ENCODE results near the gene ITGB1. TPM values are rescaled to one million over a fixed set of nuclear protein-coding genes. Genes with fewer than 3 reads are reported as not detected.
"Not testable (repeated sequence)": the region's sequence is repeated elsewhere in the genome, so short reads cannot be mapped to it uniquely, and the experiment has no call there.

ITGB1 gene
- total RNA-seq, 4 donors from 2014 or later: 57.8 to 256 (median 162) TPM

DNA sequence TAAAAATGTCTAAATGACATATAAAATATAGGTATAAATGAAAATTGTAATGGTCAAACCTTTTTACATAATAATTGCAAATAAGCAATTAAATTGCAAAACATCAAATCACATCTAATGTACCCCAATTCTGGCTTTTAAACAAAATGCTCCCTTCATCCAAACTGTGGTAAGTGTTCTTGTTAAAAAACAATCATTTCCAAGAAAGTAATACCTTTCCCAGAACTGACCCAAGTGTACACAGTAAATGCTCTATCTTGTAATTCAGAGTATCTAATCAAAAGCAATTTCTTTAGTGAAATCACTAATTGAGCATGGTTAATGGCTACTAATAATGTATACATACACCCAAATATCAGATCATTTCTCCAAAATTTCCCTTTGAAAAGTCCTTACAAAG, 28.0 kb downstream of the ITGB1 start:
- peaks cover 0 to 64% (median 0%) of the 10 kb centered on the region in 3 donors for H3K36me3 ChIP-seq
- H3K27ac ChIP-seq: no peak overlapping the region
- no peak overlapping the region for H3K4me3 ChIP-seq
- H3K4me1 ChIP-seq: no peaks in the 10 kb centered on the region
- no peak for TF ChIP-seq POLR2A (IDR thresholded peaks at IDR 0.05)
- TF ChIP-seq, protein P1, sequence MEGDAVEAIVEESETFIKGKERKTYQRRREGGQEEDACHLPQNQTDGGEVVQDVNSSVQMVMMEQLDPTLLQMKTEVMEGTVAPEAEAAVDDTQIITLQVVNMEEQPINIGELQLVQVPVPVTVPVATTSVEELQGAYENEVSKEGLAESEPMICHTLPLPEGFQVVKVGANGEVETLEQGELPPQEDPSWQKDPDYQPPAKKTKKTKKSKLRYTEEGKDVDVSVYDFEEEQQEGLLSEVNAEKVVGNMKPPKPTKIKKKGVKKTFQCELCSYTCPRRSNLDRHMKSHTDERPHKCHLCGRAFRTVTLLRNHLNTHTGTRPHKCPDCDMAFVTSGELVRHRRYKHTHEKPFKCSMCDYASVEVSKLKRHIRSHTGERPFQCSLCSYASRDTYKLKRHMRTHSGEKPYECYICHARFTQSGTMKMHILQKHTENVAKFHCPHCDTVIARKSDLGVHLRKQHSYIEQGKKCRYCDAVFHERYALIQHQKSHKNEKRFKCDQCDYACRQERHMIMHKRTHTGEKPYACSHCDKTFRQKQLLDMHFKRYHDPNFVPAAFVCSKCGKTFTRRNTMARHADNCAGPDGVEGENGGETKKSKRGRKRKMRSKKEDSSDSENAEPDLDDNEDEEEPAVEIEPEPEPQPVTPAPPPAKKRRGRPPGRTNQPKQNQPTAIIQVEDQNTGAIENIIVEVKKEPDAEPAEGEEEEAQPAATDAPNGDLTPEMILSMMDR (IDR thresholded peaks at IDR 0.05): no peak
- no peaks in the 10 kb centered on the region for H3K9me3 ChIP-seq
- no peaks in the 10 kb centered on the region for H3K27me3 ChIP-seq
- no peak for DNase-seq

DNA sequence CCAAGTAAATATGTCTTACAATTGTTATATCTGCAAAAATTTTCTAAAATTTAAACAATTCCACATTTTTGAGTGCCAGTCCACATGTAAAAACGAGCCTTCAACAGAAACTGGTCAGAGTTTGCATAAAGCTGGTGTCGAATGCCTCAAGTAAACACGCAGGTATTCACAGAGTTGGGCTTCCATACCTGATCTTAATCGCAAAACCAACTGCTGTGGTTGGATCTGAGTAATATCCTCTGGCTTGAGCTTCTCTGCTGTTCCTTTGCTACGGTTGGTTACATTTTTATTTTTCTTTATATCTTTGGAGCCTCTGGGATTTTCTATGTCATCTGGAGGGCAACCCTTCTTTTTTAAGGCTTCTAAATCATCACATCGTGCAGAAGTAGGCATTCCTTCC, 28.4 kb downstream of the ITGB1 start:
- H3K9me3 ChIP-seq: no peaks in the 10 kb centered on the region
- no peak overlapping the region for H3K27ac ChIP-seq
- H3K27me3 ChIP-seq: no peaks in the 10 kb centered on the region
- TF ChIP-seq POLR2A (IDR thresholded peaks at IDR 0.05): no peak
- TF ChIP-seq, protein P1 (IDR thresholded peaks at IDR 0.05): no peak
- no peak overlapping the region for H3K4me3 ChIP-seq
- peaks cover 0 to 63% (median 0%) of the 10 kb centered on the region in 3 donors for H3K36me3 ChIP-seq
- no peak for DNase-seq
- H3K4me1 ChIP-seq: no peaks in the 10 kb centered on the region

DNA sequence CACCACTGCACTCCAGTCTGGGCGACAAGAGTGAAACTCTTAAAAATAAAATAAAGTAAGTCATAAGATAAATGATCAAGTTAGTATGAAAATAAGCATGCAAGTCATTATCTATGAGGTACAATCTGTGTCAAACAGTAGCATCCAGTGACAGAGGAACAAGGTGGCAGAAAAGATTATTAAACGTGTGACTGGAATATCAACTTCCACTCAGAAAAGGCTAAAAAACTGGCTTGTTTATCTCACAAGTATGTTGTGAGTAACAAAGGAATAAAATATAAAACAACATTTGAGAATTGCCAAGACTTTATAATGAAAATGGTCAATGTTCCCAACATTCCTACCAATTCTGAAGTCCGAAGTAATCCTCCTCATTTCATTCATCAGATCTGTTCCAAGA, 30.3 kb downstream of the ITGB1 start:
- H3K36me3 ChIP-seq: peaks cover 0 to 62% (median 0%) of the 10 kb centered on the region in 3 donors

DNA sequence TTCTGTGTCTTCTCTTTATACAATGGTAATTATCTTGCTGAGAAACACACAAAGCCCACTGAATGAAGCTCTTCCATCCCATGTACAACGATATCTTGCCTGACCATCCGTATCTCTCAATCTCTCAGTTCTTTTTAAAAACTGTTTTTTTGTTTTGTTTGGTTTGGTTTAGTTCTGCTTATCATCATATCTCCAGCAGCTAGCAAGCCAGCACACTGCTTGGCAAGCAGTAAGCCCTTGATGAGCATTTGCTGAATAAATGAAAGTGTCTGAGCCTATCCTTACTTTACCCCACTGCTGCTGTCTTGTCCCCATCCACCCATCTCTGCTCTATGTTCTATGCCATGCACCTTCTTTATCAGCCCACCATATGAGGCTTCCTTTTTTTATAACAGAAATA, 34.2 kb downstream of the ITGB1 start:
- no peaks in the 10 kb centered on the region for H3K27me3 ChIP-seq
- H3K36me3 ChIP-seq: peaks cover 0 to 85% (median 0%) of the 10 kb centered on the region in 3 donors
- no peak overlapping the region for H3K4me3 ChIP-seq
- H3K27ac ChIP-seq: no peak overlapping the region
- no peaks in the 10 kb centered on the region for H3K4me1 ChIP-seq
- H3K9me3 ChIP-seq: no peaks in the 10 kb centered on the region
- DNase-seq: no peak
- no peak for TF ChIP-seq POLR2A (IDR thresholded peaks at IDR 0.05)
- TF ChIP-seq, protein P1 (IDR thresholded peaks at IDR 0.05): no peak

More for the DNA sequence above, 30.3 kb downstream of the ITGB1 start:
- H3K4me1 ChIP-seq: no peaks in the 10 kb centered on the region
- no peaks in the 10 kb centered on the region for H3K9me3 ChIP-seq
- no peak for DNase-seq
- H3K27ac ChIP-seq: no peak overlapping the region
- no peak overlapping the region for H3K4me3 ChIP-seq
- H3K27me3 ChIP-seq: no peaks in the 10 kb centered on the region
- TF ChIP-seq POLR2A (IDR thresholded peaks at IDR 0.05): no peak
- TF ChIP-seq, protein P1 (IDR thresholded peaks at IDR 0.05): no peak

DNA sequence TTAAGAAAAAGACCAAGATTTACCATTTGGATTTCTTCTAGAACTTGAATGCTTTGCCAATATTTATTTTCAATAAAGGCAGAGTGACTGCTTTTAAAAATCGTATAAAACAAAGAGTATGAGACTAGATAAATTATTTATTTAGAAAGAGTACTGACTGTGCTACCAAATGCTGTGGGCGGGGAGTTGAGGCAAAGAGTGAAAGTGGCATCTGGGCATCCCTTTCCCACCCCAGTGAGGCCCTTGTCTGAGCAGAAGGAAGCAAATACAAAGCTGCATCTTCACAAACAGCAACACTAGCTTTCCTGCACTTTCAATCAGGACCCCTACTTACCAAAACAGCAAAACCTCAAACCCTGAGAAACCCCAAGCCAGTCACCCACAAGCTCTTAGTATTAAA, 34.9 kb downstream of the ITGB1 start:
- Histone ChIP-seq H3K9me3 (no peaks in the 10 kb centered on the region), H3K27me3 (no peaks in the 10 kb centered on the region), H3K4me3 (no peak overlapping the region), H3K4me1 (no peaks in the 10 kb centered on the region), H3K36me3 (peaks cover 0 to 88% (median 0%) of the 10 kb centered on the region in 3 donors), H3K27ac (no peak overlapping the region)
- DNase-seq: no peak
- no peak for TF ChIP-seq POLR2A (IDR thresholded peaks at IDR 0.05)
- TF ChIP-seq, protein P1 (IDR thresholded peaks at IDR 0.05): no peak

DNA sequence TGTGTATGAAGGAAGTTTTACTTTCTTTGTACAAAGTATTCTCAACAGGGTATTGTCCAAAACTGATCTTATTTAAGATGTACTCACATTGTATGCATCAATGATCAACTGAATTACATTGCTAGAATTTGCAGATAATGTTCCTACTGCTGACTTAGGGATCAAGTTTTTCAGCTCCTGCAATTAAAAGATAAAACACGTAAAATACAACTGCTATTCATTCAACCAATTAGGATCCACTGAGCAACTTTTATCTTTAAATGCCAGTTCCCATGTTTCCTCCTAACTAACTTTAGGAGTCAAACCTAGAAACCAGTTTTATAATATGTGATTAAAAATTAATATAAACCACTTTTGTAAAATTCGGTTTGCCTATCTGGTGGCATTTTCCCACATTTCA, 35.9 kb downstream of the ITGB1 start:
- DNase-seq: no peak
- TF ChIP-seq POLR2A (IDR thresholded peaks at IDR 0.05): no peak
- no peak overlapping the region for H3K27ac ChIP-seq
- no peaks in the 10 kb centered on the region for H3K9me3 ChIP-seq
- H3K4me3 ChIP-seq: no peak overlapping the region
- peaks cover 0 to 82% (median 0%) of the 10 kb centered on the region in 3 donors for H3K36me3 ChIP-seq
- H3K27me3 ChIP-seq: no peaks in the 10 kb centered on the region
- no peaks in the 10 kb centered on the region for H3K4me1 ChIP-seq

DNA sequence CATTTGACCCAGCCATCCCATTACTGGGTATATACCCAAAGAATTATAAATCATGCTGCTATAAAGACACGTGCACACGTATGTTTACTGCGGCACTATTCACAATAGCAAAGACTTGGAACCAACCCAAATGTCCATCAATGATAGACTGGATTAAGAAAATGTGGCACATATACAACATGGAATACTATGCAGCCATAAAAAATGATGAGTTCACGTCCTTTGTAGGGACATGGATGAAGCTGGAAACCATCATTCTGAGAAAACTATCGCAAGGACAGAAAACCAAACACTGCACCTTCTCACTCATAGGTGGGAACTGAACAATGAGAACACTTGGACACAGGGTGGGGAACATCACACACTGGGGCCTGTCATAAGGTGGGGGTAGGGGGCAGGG, 40.2 kb downstream of the ITGB1 start:
- H3K4me3 ChIP-seq, H3K27ac ChIP-seq, DNase-seq, H3K27me3 ChIP-seq, H3K9me3 ChIP-seq, H3K4me1 ChIP-seq: not testable (repeated sequence)
- H3K36me3 ChIP-seq: peaks cover 0 to 58% (median 0%) of the 10 kb centered on the region in 3 donors
